Lung (tissue), 12 donors: ENCODE measurements around the gene CLSTN2. TPM values are rescaled to one million over a fixed set of nuclear protein-coding genes. Genes with fewer than 3 reads are reported as not detected.

Experiments
- ATAC-seq: fragments of 200-7000 bp; cut with Tn5 transposase; one replicate; pipeline ENCODE4 v1.9.1; 2020; ENCODE audit warnings: moderate number of reproducible peaks; ENCODE audit not compliant: insufficient read depth, low FRiP score
- DNase-seq, 3 donors: peaks; one replicate each; pipeline ENCODE4 v3.0.0-alpha.2; 2013 to 2017
- H3K27ac ChIP-seq, 2 donors: one replicate each; pipeline ENCODE4 v1.5.1; 2013; ENCODE audit warnings: mild to moderate bottlenecking in 2 of 2, moderate library complexity in 2 of 2, control low read depth in 1 of 2, inconsistent platforms in 1 of 2, low read depth in 1 of 2, low read length in 1 of 2
- H3K27me3 ChIP-seq, 3 donors: one replicate each; pipeline ENCODE4 v1.5.1; 2013; ENCODE audit warnings: low read length in 2 of 3; ENCODE audit not compliant: control insufficient read depth in 3 of 3, insufficient read depth in 3 of 3
- H3K36me3 ChIP-seq, 4 donors: one replicate each; pipeline ENCODE4 v1.5.1; 2013; ENCODE audit warnings: low read length in 4 of 4, mild to moderate bottlenecking in 1 of 4, moderate library complexity in 1 of 4; ENCODE audit not compliant: control insufficient read depth in 4 of 4, insufficient read depth in 4 of 4
- H3K4me1 ChIP-seq, 5 donors: one replicate each; pipeline ENCODE4 v1.5.1; 2013; ENCODE audit warnings: low read length in 5 of 5, mild to moderate bottlenecking in 2 of 5, moderate library complexity in 1 of 5; ENCODE audit not compliant: control insufficient read depth in 5 of 5, insufficient read depth in 5 of 5
- H3K4me3 ChIP-seq: one replicate; pipeline ENCODE4 v1.5.1; 2013; ENCODE audit warnings: mild to moderate bottlenecking, control low read depth, moderate library complexity
- H3K9ac ChIP-seq, 2 donors: one replicate each; pipeline ENCODE4 v1.5.1; 2013; ENCODE audit warnings: low read length in 2 of 2, control low read depth in 1 of 2; ENCODE audit not compliant: insufficient read depth in 1 of 2
- H3K9me3 ChIP-seq, 4 donors: one replicate each; pipeline ENCODE4 v1.5.1; 2013; ENCODE audit warnings: low read length in 3 of 4, mild to moderate bottlenecking in 1 of 4, moderate library complexity in 1 of 4; ENCODE audit not compliant: control insufficient read depth in 4 of 4, insufficient read depth in 3 of 4
- WGBS, 2 donors: extraction: QIAGEN DNeasy Blood & Tissue Kit; methylation state at CpG; one replicate each; pipeline ENCODE4 v1.1.7; 2013; 5-methylcytosine and 5-hydroxymethylcytosine counted together
- polyA plus RNA-seq, 2 donors: library from polyadenylated mRNA; stranded (reverse); fragments of 200-250 nt; gene quantifications; one replicate each; pipeline ENCODE4 v1.2.1, GENCODE V29; 2013
- total RNA-seq, 2 donors: library from RNA; depleted of rRNA in 1 of 2; stranded (reverse); fragments of >200 nt in 1 of 2; gene quantifications; one replicate each; pipeline ENCODE4 v1.2.1, GENCODE V29; 2014 to 2021
- TF ChIP-seq, protein P1 (sequence below): IDR thresholded peaks from 2 replicates; pipeline ENCODE4 v1.5.1; 2012; ENCODE audit warnings: mild to moderate bottlenecking; ENCODE audit errors: control extremely low read depth, extremely low read depth
- donor health status: control.
- donor health status: control.
- donor health status: Bipolar disorder and iron deficiency.
- donor health status: healthy.
- donor health status: DM: yes; HTN: yes; CAD: no.

The CLSTN2 gene
- total and polyA plus RNA-seq, 4 donors = 0.07 to 2.4 (median 1.3) TPM

DNA sequence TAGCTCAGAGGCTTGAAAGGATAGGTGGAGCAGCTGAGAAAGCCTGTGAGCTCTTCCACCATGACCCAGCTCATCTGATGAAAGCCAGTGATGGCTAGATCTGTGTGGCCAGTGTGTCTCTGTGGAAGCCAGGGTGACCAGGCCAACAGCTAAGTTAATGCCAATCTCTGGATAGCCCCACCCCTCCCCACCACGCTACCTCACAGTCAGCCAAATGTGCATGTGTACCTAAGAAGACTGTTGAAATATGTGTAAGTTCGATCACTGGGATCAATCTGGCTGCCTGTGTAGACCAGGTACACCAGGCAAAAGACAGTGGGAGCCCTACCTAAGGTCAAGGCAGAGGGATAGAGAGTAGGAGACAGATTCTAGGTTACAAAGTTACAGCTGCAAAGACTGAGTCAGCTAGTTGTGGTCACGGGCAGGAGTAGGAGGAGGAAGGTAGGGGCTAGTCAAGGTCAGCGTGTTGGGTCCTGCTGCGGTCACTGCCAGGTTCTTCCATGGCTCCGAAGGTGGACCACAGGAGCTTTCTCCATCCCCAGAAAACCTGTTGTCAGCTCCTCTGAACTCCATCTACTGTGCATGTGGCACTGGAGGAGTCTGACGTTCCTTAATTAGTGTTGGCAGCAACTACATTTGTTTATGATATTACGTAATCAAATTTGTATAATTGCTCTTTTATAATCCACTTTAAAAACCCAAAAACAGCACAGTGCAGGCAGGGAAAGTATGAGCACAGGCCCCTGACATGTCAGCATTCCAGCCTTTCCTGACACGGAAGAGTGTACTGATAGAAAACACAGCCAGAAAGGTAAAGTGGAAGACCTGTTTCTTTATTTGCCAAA lies 318.0 kb downstream of the CLSTN2 start:
- Histone ChIP-seq H3K9me3 (no peaks in the 10 kb centered on the region), H3K4me1 (no peaks in the 10 kb centered on the region), H3K4me3 (no peak overlapping the region), H3K27ac (no peak overlapping the region), H3K9ac (no peak overlapping the region), H3K36me3 (no peaks in the 10 kb centered on the region), H3K27me3 (no peaks in the 10 kb centered on the region)
- peak in 1 of 3 donors; percentile 11 for DNase-seq
- 86 to 88% methylated on average over 9 of the region's 9 CpGs for WGBS, 2 donors
- no peak for ATAC-seq
- TF ChIP-seq, protein P1, sequence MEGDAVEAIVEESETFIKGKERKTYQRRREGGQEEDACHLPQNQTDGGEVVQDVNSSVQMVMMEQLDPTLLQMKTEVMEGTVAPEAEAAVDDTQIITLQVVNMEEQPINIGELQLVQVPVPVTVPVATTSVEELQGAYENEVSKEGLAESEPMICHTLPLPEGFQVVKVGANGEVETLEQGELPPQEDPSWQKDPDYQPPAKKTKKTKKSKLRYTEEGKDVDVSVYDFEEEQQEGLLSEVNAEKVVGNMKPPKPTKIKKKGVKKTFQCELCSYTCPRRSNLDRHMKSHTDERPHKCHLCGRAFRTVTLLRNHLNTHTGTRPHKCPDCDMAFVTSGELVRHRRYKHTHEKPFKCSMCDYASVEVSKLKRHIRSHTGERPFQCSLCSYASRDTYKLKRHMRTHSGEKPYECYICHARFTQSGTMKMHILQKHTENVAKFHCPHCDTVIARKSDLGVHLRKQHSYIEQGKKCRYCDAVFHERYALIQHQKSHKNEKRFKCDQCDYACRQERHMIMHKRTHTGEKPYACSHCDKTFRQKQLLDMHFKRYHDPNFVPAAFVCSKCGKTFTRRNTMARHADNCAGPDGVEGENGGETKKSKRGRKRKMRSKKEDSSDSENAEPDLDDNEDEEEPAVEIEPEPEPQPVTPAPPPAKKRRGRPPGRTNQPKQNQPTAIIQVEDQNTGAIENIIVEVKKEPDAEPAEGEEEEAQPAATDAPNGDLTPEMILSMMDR = no peak

GRCh38 chr3:140258222-140258724 lies 323.3 kb downstream of the CLSTN2 start:
- TF ChIP-seq, protein P1 = no peak
- 62 to 65% methylated on average over 4 of the region's 4 CpGs for WGBS, 2 donors
- H3K4me3 ChIP-seq = no peak overlapping the region

DNA sequence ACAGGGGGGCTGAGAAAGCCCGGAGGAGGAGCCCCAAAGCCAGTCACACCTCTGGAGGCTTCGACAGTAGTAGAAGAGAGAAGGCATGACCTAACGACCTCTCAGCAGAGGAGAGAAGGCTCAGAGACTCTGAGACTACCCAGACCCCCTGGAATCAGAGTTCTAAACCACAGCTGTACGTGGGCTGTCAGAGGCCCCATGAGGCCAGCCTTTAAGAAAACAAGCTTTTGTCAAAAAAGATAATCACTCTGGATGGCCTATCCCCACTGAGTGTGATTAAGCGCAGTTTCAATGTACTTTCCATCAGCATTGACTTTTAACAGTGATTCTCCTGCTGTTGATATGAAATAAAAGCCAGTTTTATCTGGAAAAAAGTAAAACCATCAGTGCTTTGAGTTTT lies 330.3 kb downstream of the CLSTN2 start:
- Histone ChIP-seq H3K27me3 (no peaks in the 10 kb centered on the region), H3K9me3 (no peaks in the 10 kb centered on the region), H3K4me1 (no peaks in the 10 kb centered on the region), H3K9ac (no peak overlapping the region), H3K27ac (no peak overlapping the region), H3K36me3 (no peaks in the 10 kb centered on the region), H3K4me3 (no peak overlapping the region)
- ATAC-seq = no peak
- DNase-seq = no peak
- TF ChIP-seq, protein P1 = no peak
- 45 to 60% methylated on average over 5 of the region's 5 CpGs for WGBS, 2 donors

More at GRCh38 chr3:140258222-140258724, 323.3 kb downstream of the CLSTN2 start:
- H3K9ac ChIP-seq = no peak overlapping the region
- H3K9me3 ChIP-seq = no peaks in the 10 kb centered on the region
- no peak for ATAC-seq
- no peak overlapping the region for H3K27ac ChIP-seq
- H3K36me3 ChIP-seq = no peaks in the 10 kb centered on the region
- no peaks in the 10 kb centered on the region for H3K4me1 ChIP-seq
- no peaks in the 10 kb centered on the region for H3K27me3 ChIP-seq
- no peak for DNase-seq
